ENCODE measurements around the gene POGZ.

DNA sequence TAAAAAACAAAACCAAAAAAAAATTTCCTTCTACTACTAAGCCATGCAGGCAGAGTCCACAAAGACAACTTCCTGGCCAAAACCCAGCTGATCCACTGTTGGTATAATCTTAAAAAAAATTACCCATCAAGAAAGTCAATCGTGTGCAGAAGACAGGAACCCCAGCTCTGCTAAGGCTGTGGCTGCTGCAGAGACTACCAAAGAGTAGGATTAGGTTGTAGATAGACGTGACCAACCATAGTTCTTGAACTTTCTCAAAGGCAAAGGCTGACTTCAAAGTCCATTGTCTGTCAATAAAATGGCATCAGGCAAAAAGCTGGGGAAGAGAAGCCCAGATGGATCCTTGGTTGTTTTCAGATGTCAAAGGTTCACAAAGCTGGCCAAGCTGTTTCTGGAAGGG lies 56.5 kb downstream of the POGZ start:
- TF ChIP-seq, protein P1, sequence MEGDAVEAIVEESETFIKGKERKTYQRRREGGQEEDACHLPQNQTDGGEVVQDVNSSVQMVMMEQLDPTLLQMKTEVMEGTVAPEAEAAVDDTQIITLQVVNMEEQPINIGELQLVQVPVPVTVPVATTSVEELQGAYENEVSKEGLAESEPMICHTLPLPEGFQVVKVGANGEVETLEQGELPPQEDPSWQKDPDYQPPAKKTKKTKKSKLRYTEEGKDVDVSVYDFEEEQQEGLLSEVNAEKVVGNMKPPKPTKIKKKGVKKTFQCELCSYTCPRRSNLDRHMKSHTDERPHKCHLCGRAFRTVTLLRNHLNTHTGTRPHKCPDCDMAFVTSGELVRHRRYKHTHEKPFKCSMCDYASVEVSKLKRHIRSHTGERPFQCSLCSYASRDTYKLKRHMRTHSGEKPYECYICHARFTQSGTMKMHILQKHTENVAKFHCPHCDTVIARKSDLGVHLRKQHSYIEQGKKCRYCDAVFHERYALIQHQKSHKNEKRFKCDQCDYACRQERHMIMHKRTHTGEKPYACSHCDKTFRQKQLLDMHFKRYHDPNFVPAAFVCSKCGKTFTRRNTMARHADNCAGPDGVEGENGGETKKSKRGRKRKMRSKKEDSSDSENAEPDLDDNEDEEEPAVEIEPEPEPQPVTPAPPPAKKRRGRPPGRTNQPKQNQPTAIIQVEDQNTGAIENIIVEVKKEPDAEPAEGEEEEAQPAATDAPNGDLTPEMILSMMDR (conservative IDR thresholded peaks at IDR 0.05; ENCODE audit: low read length) = no peak
- TF ChIP-seq EZH2phosphoT487 (IDR thresholded peaks at IDR 0.05; ENCODE audit: borderline replicate concordance) = no peak
